Psoas muscle (tissue), 8 donors: ENCODE results near the gene GTF2E1. TPM values are rescaled to one million over a fixed set of nuclear protein-coding genes. Genes with fewer than 3 reads are reported as not detected.

Experiments
- ATAC-seq, 4 donors: fragments of 200-7000 bp; cut with Tn5 transposase; one replicate each; pipeline ENCODE4 v1.9.1; 2020; ENCODE audit warnings: moderate library complexity in 3 of 4, mild to moderate bottlenecking in 2 of 4
- DNase-seq, 2 donors: peaks; one replicate each; pipeline ENCODE4 v3.0.0-alpha.2; 2020
- H3K27ac ChIP-seq: fragments of 200-600 bp; one replicate; pipeline ENCODE4 v1.8.0; 2022
- H3K27me3 ChIP-seq, 3 donors: fragments of 200-600 bp in 1 of 3; one replicate each; pipeline versions ENCODE4 v1.6.1 to v1.8.0; 2013 to 2022; ENCODE audit warnings: low read length in 2 of 3, mild to moderate bottlenecking in 2 of 3, moderate library complexity in 1 of 3; ENCODE audit not compliant: insufficient read depth in 3 of 3
- H3K36me3 ChIP-seq, 2 donors: fragments of 200-600 bp in 1 of 2; one replicate each; pipeline versions ENCODE4 v1.6.1 to v1.8.0; 2013 to 2022; ENCODE audit warnings: low read depth in 1 of 2, mild to moderate bottlenecking in 1 of 2, moderate library complexity in 1 of 2; ENCODE audit not compliant: insufficient read depth in 1 of 2
- H3K4me1 ChIP-seq: fragments of 200-600 bp; one replicate; pipeline ENCODE4 v1.8.0; 2022
- H3K4me3 ChIP-seq: fragments of 200-600 bp; one replicate; pipeline ENCODE4 v1.8.0; 2022; ENCODE audit warnings: mild to moderate bottlenecking
- H3K9me3 ChIP-seq: fragments of 200-600 bp; one replicate; pipeline ENCODE4 v1.8.0; 2022
- CTCF ChIP-seq: fragments of 200-600 bp; IDR thresholded peaks from one replicate; pipeline ENCODE4 v1.8.0; 2022; ENCODE audit warnings: antibody characterized with exemption
- WGBS, 3 donors: extraction: QIAGEN DNeasy Blood & Tissue Kit; methylation state at CpG; one replicate each; pipeline versions ENCODE4 v1.1.6 to v1.1.7; 2013; 5-methylcytosine and 5-hydroxymethylcytosine counted together
- intact Hi-C, 2 donors: fragments of 100-400 bp; cut with DNase I; formaldehyde crosslinking; loops; one replicate each; pipeline versions ENCODE4 v1.11.0 to v1.14.2; 2022
- polyA plus RNA-seq, 3 donors: library from polyadenylated mRNA; stranded (reverse); fragments of 200-250 nt; gene quantifications; one replicate each; pipeline ENCODE4 v1.2.3, GENCODE V29; 2013
- total RNA-seq, 4 donors: library from RNA; stranded (reverse); fragmentation: NEBNext Ultra II Directional in 2 of 4; extraction: Animal tissue kit (Norgen Biotek cat#: 25700) in 2 of 4; gene quantifications; one replicate each; pipeline versions ENCODE4 v1.2.1 to v1.2.4, GENCODE V29; 2021 to 2023
- donor health status: healthy with polysubstance abuse.
- donor health status: DM: no; HTN: no; CAD: no; lungs with moderate emphysema.
- donor health status: Bipolar disorder and iron deficiency.
- donor health status: healthy.
- donor health status: DM: yes; HTN: yes; CAD: no.
- donor health status: DM: no; HTN: no; CAD: no.
- donor health status: DM: no; HTN: no; CAD: no.
- donor health status: DM: yes; HTN: yes; CAD: no.

Gene GTF2E1
- total and polyA plus RNA-seq, 7 donors: 5.0 to 19.8 (median 12.5) TPM

DNA sequence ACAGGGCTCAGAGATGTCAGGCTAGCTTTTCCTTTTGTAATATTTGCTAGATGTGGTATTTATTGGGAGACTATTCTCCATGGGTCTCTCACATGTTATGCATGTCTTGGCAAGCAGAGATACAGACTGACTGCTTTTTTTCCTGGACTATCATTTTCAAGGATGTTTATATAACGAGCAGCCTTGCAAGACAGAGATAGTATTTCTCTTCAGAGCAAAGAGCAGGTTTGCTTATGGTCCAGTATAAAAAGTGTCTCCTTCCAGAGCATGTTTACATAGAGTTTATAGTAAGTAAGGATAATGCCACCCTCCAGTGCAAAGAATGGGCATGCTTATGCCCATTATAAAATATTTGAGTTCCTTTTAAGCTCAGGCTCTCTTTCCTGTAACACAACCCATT, 24.6 kb downstream of the GTF2E1 start:
- H3K4me3 ChIP-seq: no peak overlapping the region
- no peak for TF ChIP-seq CTCF
- ATAC-seq: no peak
- no peak overlapping the region for H3K27ac ChIP-seq
- no peaks in the 10 kb centered on the region for H3K27me3 ChIP-seq
- peaks cover 33% of the 10 kb centered on the region for H3K4me1 ChIP-seq
- intact Hi-C loops: no loop called here
- peaks cover 0 to 12% of the 10 kb centered on the region in 2 donors for H3K36me3 ChIP-seq
- H3K9me3 ChIP-seq: no peaks in the 10 kb centered on the region
- 16 to 44% (median 18%) methylated on average over 1 of the region's 1 CpG for WGBS, 3 donors
- no peak for DNase-seq

GRCh38 chr3:120769436-120769835, 26.9 kb downstream of the GTF2E1 start:
- ATAC-seq (no peak), DNase-seq (no peak)
- H3K27me3 ChIP-seq: no peaks in the 10 kb centered on the region
- no peaks in the 10 kb centered on the region for H3K9me3 ChIP-seq
- H3K4me3 ChIP-seq: no peak overlapping the region
- 91 to 98% (median 96%) methylated on average over 2 of the region's 2 CpGs for WGBS, 3 donors
- intact Hi-C loops: no loop called here
- H3K4me1 ChIP-seq: peaks cover 21% of the 10 kb centered on the region
- TF ChIP-seq CTCF: no peak
- no peak overlapping the region for H3K27ac ChIP-seq
- H3K36me3 ChIP-seq: peaks cover 0 to 12% of the 10 kb centered on the region in 2 donors

DNA sequence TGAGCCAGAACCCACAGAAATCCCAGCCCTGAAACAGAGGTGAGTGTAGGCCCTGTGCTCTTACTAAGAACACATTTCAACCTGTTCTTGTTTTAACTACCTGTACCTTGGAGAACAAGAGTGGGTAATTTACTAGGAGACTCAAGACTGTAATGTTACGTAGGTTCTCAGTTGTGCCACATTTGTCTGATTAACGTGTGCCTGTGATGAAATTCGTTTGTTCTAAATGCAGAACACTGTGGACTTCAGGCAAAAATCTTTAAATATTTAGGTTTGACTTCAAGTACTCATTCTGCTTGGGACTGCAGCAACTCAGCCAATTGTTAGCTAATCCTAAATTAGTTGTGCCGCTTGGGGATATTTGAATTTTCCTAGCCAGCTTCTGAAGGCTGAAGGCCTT, 28.3 kb downstream of the GTF2E1 start:
- DNase-seq: no peak
- Histone ChIP-seq H3K27ac (no peak overlapping the region), H3K9me3 (no peaks in the 10 kb centered on the region), H3K4me3 (no peak overlapping the region), H3K27me3 (no peaks in the 10 kb centered on the region), H3K36me3 (peaks cover 4 to 12% of the 10 kb centered on the region in 2 donors), H3K4me1 (peaks cover 12% of the 10 kb centered on the region)
- WGBS, 3 donors: 78 to 93% (median 87%) methylated on average over 4 of the region's 4 CpGs
- intact Hi-C loops: no loop called here
- no peak for TF ChIP-seq CTCF
- ATAC-seq: no peak

GRCh38 chr3:120772081-120772480, 29.5 kb downstream of the GTF2E1 start:
- H3K9me3 ChIP-seq: no peaks in the 10 kb centered on the region
- H3K4me3 ChIP-seq: no peak overlapping the region
- intact Hi-C loops: no loop called here
- H3K4me1 ChIP-seq: peaks cover 8% of the 10 kb centered on the region
- no peak overlapping the region for H3K27ac ChIP-seq
- H3K36me3 ChIP-seq: peaks cover 4 to 24% of the 10 kb centered on the region in 2 donors
- no peaks in the 10 kb centered on the region for H3K27me3 ChIP-seq
- no peak for TF ChIP-seq CTCF
- ATAC-seq (no peak), DNase-seq (no peak)
- WGBS, 3 donors: 52 to 85% (median 59%) methylated on average over 2 of the region's 2 CpGs

- no peak overlapping the region for H3K4me3 ChIP-seq
- H3K27ac ChIP-seq: no peak overlapping the region
- no peaks in the 10 kb centered on the region for H3K9me3 ChIP-seq
- intact Hi-C loops: no loop called here
- ATAC-seq: no peak
- no peaks in the 10 kb centered on the region for H3K4me1 ChIP-seq
- H3K36me3 ChIP-seq: peaks cover 4 to 29% of the 10 kb centered on the region in 2 donors
- no peak for TF ChIP-seq CTCF
- no peak for DNase-seq
- H3K27me3 ChIP-seq: no peaks in the 10 kb centered on the region
Observed at GRCh38 chr3:120773932-120774331, 31.4 kb downstream of the GTF2E1 start.
